GM18505 (cell line): ENCODE results near the gene JAKMIP2.

Source experiments
- ATAC-seq: cut with Tn5 transposase; IDR thresholded peaks from one replicate; pipeline ENCODE4 v1.9.1; 2021; ENCODE audit not compliant: unreplicated experiment
- POLR2A ChIP-seq: IDR thresholded peaks from 4 replicates; pipeline ENCODE4 v1.6.1; 2011; ENCODE audit warnings: borderline replicate concordance; ENCODE audit not compliant: insufficient read depth, insufficient read length; ENCODE audit errors: extremely low read depth

Gene JAKMIP2

DNA sequence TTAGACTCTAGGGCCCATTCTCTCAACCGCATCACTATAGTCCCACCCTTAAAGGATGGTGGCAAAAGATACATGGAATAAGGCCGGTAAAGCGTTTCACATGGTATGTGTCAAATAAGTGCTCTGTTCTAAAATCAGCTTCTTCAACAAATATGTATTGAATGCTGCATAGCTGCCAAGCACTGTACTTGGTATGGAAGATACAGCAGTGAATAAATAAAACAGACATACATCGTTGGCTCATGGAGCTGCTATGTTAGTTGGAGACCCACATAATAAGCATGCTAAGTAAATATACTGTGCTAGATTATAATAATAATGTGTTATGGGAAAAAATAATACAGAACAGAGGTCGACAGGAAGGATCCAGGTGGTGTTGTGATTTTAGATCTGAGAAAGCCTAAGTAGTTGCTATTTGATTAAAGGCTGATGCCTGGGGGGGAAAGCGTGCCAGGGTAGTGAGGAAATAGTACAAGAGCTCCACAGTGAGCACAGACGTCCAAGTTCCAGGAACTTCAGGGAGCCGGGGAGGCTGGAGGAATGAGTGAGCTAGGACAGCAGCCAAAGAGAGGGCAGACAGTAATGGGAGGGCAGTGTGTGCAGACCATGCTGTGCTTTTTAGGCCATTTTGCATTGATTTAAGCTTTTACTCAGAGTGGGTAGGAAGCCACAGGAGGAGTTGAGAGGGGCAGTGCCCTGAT lies 93.7 kb downstream of the JAKMIP2 start:
- TF ChIP-seq POLR2A, result no peak

DNA sequence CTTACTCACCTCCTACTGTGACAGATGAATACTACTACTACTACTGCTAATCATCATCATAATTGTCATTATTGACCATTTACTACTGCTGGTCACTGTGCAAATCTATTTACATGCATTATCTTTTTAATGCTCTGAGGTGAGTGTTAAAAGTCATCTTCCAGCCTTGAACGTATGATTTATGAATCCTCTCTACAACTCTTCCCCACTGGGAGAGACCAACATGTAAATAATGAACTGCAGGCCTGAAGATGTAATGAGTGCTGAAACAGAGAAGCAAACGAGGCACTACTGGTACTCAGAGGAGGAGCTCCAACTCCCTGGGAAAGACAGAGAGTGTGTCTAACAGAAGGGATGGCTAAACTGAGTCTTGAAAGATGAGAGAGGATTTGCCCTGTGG lies 95.4 kb downstream of the JAKMIP2 start:
- no peak for TF ChIP-seq POLR2A
- ATAC-seq, result no peak

More for the DNA sequence above, 93.7 kb downstream of the JAKMIP2 start:
- ATAC-seq, result no peak

DNA sequence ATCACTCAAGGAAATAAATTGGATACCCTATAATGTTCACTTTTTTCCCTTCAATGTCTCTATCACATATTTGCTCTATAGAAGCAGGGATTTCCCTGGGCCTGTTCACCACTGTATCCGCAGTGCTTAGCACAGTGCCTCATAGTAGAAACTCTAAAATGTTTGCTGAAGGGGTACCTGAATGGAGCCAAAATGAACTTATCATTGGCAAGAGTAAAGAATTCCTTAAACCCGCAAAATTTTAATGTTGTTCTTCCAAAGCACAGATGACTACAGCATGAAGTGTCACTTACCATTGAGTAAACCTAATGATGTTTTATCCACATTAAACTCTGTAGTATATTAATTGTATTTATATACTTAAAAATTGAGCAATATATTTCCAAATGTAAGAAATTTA lies 96.1 kb downstream of the JAKMIP2 start:
- TF ChIP-seq POLR2A, result no peak
- ATAC-seq, result no peak

DNA sequence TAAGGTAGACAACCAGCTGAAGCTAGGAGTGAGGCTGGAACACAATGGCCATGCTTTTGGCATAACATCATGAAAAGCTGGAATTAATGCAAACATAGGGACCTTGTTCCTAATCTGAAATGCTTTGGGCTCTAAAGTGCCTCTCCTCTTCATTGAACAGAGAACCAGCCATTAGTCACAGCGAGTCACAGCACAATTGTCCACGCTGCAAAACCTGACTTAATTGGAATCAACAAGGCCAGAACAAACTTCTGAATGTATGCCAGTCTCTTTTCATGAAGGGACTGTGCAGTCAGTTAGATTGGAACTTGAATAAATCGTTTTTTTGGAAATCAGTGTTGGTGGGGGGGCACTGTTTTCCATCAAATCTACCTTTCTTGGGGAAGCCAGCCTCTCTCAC lies 96.5 kb downstream of the JAKMIP2 start:
- no peak for TF ChIP-seq POLR2A
- ATAC-seq, result no peak

DNA sequence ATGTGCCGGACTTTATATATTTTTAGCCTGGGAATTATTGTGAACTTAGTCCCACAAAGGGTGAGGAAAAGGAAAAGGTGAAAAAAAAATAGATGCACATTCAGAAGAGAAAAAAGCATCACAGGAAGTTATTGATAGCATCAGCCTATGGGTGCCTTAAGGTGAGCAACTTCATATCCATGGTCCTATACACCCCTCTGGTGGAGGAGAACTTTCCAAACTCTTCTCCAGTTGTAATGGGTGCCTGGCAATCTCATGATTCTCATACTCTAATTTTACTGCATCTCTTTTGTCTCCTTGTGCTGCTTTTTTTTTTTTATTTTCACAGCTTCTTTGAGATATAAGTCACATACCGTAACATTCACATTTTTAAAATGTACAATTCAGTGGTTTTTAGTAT lies 107.4 kb downstream of the JAKMIP2 start:
- no peak for ATAC-seq
- no peak for TF ChIP-seq POLR2A

DNA sequence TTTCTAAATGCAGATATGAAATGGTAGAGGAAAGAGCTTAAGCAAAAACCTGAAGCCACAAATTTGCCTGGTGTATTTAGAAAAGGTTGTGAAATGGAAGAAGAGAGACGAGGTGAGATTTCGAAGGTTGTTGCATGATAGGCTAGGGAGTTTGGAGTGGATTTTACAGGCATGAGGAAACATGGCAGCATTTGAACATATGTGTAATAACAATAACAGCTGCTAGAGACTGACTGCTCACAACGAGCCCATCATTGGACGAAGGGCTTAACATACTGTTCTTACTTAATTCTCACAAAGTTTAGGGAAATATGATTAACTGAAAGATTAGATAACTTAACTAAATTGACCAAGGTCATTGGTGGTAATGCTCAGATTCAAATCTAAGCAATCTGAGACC lies 108.1 kb downstream of the JAKMIP2 start:
- no peak for ATAC-seq
- no peak for TF ChIP-seq POLR2A

DNA sequence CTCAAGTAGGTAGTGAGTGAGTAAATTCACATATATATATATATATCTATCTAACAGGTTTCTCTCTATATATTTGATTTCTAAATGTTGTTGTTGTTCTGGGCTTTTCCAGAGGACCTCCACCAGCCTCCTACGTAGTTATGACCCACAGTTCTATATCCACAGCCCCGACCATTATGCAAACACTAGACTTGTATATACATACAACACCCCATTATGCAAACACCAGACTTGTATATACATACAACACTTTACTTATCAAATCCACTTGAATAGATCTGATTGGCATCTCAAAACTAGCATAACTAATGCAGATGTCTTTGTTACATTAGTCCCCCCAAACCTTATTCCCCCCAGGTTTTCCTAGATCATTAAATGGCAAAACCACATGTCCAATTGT lies 108.7 kb downstream of the JAKMIP2 start:
- no peak for TF ChIP-seq POLR2A
- no peak for ATAC-seq

DNA sequence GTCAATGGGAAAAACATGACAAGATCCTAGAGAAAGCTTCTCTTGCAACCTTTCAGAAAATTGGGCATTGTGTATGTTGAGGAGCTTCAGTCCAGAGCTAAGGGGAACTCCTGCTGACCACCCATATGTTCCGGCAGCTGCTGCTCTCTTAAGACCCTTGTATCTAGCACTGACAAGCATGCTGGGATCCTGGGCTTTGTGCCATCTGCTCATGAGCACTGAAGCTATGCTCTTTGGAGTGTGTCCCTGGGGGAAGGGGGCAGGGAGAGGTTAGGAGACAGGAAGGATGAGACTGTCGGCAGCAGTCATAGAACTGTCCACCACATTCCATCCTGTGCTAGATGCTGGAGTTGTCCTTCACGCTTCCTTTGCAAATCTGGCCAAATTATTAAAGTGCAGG lies 109.3 kb downstream of the JAKMIP2 start:
- no peak for TF ChIP-seq POLR2A

DNA sequence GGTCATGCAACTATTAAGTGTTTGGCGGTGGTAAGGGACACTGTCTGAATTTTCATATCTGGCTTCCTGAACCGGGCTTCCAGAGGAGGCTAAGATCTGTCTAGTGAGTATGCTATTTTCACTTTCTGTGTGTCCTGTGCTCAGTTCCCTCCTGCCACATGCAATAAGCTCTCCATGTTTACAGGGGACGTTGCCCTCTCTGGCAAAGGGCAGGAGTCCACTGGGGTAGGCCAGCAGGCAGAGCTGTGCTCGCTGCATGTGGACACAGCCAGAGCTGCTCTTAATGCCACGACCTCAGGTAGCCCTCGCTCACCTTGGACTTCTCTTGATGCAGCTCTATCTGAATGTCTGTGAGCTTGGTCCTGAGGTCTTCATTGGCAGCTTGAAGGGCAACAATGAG lies 111.2 kb downstream of the JAKMIP2 start:
- no peak for TF ChIP-seq POLR2A
- no peak for ATAC-seq

More for the DNA sequence above, 109.3 kb downstream of the JAKMIP2 start:
- ATAC-seq, result no peak

DNA sequence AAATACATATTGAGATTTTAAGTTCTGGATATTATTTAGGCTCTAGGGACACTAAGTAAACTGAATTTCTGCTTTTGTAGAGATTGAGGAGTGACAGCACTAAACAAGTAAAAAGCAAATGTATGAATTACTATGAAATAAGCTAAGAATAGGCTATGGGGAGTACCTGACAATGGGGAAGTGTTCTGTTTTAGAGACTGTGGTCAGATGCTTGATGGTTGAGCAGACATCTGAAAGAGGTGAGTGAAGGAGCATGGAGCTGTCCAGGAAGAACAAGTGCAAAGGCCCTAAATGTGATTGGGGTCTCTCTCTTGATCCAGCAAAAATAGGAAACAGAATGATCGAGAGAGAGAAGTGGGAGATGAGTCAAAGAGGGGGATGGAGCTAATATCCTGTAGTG lies 111.7 kb downstream of the JAKMIP2 start:
- no peak for ATAC-seq
- TF ChIP-seq POLR2A, result no peak

DNA sequence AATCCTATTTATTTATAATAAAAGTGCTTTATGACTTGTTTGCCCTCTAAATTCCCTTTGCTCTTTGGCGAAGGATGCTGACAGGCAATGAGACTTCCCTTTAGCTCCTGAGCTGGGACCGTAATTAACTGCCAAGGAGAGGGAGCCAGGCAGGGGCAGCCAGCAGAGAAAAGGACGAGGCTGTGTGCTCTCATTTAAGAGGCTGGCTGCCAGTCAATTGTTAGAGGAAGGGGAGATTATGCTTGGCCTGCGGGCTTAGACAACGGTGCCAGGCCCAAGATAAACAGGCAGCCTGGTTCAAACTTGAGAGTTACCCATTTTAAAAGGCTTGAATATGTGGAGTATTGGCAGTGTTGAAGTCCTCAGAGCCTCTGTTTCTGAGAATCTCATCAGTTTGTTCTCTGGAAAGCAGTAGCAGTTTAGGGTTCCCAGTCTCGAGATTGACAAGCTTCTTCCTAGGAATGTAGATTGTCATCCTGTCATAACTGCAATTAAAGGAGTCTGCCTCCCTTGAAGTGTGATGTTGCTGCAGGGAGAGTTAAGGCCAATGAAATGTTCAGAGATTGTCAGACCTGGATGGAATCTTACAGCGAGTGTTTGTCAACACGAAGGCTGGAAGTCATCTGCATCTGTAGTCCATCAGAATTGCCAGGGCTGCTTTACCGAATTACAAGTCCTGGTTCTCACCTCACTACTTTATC lies 113.2 kb downstream of the JAKMIP2 start:
- no peak for TF ChIP-seq POLR2A
- no peak for ATAC-seq

DNA sequence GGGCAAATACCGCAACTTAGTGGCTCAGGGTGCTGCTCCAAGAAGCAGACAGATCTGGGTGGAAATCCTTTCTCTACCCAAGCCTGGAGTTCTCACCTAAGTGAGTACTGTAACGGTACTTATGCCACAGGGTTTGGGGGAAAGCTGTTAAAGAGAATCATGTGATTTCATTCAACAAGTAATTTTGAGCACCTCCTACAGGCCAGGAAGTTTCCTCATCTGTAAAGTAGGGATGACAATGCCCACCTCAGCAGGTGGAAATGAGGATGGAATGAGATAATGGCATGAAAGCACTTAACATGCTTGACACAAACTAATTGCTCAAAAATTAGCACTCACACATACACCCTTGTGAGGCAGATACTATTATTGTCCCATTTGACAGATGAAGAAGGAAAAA lies 114.1 kb downstream of the JAKMIP2 start:
- TF ChIP-seq POLR2A, result no peak
- ATAC-seq, result no peak

DNA sequence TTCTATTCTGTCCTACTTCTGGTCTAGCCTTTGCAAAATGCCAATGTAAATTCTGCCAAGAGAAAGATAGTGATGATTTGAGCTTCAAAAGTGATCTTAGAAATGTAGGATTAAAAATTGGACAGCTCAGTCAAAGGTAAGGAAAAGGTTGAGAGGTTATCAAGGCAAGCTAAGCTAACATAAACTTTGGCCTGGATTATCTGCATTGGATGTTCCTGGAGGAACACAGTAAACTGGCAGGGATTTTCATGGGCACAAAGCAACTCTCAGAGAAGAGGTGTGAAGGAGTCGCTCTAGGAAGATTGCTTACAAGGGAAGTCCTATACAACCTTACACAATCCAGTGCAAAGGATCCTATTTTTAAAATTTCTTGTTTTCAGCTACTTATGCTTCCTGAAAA lies 115.2 kb downstream of the JAKMIP2 start:
- TF ChIP-seq POLR2A, result no peak
- no peak for ATAC-seq

DNA sequence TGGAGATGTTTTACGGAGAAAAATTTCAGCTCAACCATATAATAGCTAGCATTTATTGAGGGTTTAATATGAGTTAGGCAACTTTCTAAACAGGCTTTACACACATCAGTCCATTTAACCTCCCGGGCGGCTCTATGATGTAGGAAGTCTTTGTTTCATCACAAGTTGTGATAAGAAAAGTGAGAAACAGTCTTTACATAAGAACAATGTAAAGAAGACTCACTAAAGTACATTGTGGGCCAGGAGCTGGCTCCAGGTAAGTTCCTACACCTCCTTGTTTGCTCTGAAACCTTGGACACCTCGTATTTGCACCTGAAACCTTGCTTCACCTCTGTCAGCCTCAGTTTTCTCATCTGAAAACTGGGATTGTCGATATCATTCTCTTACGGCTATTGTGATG lies 116.1 kb downstream of the JAKMIP2 start:
- ATAC-seq, result no peak
- no peak for TF ChIP-seq POLR2A
